GM19238 (cell line): ENCODE data around the gene KCNH6.

Source experiments
- DNase-seq: peaks from one replicate; pipeline ENCODE4 v3.0.0; 2011; ENCODE audit warnings: low spot score; ENCODE audit not compliant: insufficient read length

The KCNH6 gene

GRCh38 chr17:63552211-63552610 lies 29.1 kb downstream of the KCNH6 start:
- no peak for DNase-seq

- DNase-seq: no peak
Observed at GRCh38 chr17:63555500-63556156, 32.5 kb downstream of the KCNH6 start.

GRCh38 chr17:63557416-63557815 lies 34.3 kb downstream of the KCNH6 start:
- DNase-seq: no peak

- no peak for DNase-seq
Observed at GRCh38 chr17:63558441-63558840, 35.3 kb downstream of the KCNH6 start.

- DNase-seq: no peak
Observed at GRCh38 chr17:63561819-63562218, 38.7 kb downstream of the KCNH6 start.

GRCh38 chr17:63563339-63563738 lies 40.2 kb downstream of the KCNH6 start:
- DNase-seq: no peak

GRCh38 chr17:63564562-63564961 lies 41.4 kb downstream of the KCNH6 start:
- no peak for DNase-seq

GRCh38 chr17:63567229-63567628 lies 44.1 kb downstream of the KCNH6 start:
- no peak for DNase-seq

- no peak for DNase-seq
Observed at GRCh38 chr17:63568563-63568962, 45.4 kb downstream of the KCNH6 start.

GRCh38 chr17:63571632-63572310 lies 48.6 kb downstream of the KCNH6 start:
- no peak for DNase-seq

- DNase-seq: no peak
Observed at GRCh38 chr17:63573634-63574033, 50.5 kb downstream of the KCNH6 start.

GRCh38 chr17:63578027-63578768 lies 55.0 kb downstream of the KCNH6 start:
- DNase-seq: no peak

GRCh38 chr17:63578769-63579111 lies 55.6 kb downstream of the KCNH6 start:
- no peak for DNase-seq

GRCh38 chr17:63579633-63580032 lies 56.5 kb downstream of the KCNH6 start:
- no peak for DNase-seq

- DNase-seq: no peak
Observed at GRCh38 chr17:63587770-63588169, 64.6 kb downstream of the KCNH6 start.

GRCh38 chr17:63588797-63589196 lies 65.6 kb downstream of the KCNH6 start:
- DNase-seq: no peak

- DNase-seq: no peak
Observed at GRCh38 chr17:63589646-63590045, 66.5 kb downstream of the KCNH6 start.

- DNase-seq: no peak
Observed at GRCh38 chr17:63592797-63593196, 69.6 kb downstream of the KCNH6 start.

- DNase-seq: no peak
Observed at GRCh38 chr17:63595132-63595531, 72.0 kb downstream of the KCNH6 start.
